ENCODE measurements around the gene STYX.

DNA sequence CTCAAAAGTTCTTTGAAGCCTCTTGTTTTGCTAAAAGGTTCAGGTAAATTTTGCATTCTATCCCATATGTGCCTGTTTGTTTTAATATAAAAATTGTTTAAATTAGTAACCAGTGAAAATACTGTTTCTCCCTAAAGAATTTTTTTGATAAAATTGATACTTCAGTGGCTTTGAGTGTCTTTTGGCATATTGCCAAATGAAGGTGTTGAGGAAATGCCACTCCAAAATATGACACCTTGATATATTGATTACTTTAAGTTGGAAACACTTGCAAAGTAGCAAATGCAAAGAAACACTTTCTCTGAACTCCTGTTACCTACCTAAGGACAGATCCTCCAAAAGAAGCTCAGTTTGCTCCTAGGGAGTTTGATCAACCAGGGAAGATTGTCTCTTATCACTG lies 8.4 kb downstream of the STYX start:
- TF ChIP-seq POLR2A (IDR thresholded peaks at IDR 0.05) (no peak), EP300 (IDR thresholded peaks at IDR 0.05) (no peak)
- TF ChIP-seq, protein P1, sequence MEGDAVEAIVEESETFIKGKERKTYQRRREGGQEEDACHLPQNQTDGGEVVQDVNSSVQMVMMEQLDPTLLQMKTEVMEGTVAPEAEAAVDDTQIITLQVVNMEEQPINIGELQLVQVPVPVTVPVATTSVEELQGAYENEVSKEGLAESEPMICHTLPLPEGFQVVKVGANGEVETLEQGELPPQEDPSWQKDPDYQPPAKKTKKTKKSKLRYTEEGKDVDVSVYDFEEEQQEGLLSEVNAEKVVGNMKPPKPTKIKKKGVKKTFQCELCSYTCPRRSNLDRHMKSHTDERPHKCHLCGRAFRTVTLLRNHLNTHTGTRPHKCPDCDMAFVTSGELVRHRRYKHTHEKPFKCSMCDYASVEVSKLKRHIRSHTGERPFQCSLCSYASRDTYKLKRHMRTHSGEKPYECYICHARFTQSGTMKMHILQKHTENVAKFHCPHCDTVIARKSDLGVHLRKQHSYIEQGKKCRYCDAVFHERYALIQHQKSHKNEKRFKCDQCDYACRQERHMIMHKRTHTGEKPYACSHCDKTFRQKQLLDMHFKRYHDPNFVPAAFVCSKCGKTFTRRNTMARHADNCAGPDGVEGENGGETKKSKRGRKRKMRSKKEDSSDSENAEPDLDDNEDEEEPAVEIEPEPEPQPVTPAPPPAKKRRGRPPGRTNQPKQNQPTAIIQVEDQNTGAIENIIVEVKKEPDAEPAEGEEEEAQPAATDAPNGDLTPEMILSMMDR (IDR thresholded peaks at IDR 0.05) = no peak
